CD4-positive, alpha-beta T cell treated with Interleukin-6 at 100 ng/mL for 8 hours (primary cell): ENCODE data around the gene TAF11L8.
"Not testable (repeated sequence)": the region's sequence is repeated elsewhere in the genome, so short reads cannot be mapped to it uniquely, and the experiment has no call there.

Experiments
- DNase-seq: peaks from one replicate; pipeline ENCODE4 v3.0.0-alpha.2; 2020; ENCODE audit warnings: mixed read lengths, low spot score

TAF11L8 gene

DNA sequence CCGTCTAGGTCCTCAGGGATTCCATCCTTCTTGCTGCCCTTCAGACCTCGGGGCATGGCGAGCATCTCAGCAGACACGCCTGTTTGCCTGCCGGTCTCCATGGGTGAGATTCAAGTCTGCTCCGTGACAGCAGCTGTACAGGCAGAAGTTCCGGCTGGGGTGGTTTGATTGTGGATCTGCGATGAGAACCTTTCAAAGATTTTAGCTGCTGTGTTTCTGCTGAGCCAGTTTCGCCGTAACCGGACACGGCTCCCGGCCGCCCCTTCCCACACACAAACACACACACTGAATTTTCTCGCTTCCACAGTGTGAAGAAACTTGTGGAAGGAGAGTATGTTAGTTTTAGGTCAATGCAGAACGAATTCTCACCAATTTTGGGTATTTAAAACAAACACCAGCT lies at the start of gene TAF11L8:
TAF11L8 (minus strand) TSS at position 101 of the 400 bp plus-strand sequence.
- not testable (repeated sequence) for DNase-seq

DNA sequence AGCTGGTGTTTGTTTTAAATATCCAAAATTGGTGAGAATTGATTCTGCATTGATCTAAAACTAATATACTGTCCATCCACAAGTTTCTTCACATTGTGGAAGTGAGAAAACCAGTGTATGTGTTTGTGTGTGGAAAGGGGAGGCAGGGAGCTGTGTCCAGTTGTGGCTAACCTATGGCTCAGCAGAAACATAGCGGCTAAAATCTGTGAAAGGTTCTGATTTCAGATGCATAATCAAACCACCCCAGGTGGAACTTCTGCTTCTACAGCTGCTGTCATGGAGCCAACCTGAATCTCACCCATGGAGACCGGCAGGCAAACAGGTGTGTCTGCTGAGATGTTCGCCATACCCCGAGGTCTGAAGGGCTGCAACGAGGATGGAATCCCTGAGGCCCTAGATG lies 43.4 kb upstream of the TAF11L8 start, which contains the start of gene TAF11L14:
TAF11L14 (plus strand) TSS at position 301 of the 400 bp plus-strand sequence.
- DNase-seq: no peak

DNA sequence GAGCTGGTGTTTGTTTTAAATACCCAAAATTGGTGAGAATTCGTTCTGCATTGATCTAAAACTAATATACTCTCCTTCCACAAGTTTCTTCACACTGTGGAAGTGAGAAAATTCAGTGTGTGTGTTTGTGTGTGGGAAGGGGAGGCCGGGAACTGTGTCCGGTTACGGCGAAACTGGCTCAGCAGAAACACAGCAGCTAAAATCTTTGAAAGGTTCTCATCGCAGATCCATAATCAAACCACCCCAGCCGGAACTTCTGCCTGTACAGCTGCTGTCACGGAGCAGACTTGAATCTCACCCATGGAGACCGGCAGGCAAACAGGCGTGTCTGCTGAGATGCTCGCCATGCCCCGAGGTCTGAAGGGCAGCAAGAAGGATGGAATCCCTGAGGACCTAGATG lies 41.0 kb upstream of the TAF11L8 start, which contains the start of gene TAF11L13:
TAF11L13 (plus strand) TSS at position 301 of the 400 bp plus-strand sequence.
- not testable (repeated sequence) for DNase-seq

DNA sequence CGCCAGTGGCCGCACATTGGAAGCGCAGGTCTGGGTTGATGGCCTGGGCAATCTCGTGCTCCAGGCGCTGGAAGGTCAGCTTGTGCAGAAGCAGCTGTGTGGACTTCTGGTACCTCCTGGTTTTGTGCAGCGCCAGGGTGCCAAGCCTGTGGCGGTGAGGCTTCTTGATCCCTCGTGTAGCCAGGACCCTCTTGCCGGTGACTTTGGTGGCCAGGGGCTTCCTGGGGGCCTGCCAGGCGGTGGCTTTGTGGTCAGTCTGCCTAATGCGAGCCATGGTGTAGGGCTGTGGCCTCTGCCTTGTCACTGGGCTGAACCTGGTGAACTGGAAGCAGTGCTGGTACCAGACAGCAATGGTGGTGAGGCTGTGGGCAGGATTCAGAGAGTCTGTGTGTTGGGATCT lies 34.9 kb upstream of the TAF11L8 start:
- no peak for DNase-seq

DNA sequence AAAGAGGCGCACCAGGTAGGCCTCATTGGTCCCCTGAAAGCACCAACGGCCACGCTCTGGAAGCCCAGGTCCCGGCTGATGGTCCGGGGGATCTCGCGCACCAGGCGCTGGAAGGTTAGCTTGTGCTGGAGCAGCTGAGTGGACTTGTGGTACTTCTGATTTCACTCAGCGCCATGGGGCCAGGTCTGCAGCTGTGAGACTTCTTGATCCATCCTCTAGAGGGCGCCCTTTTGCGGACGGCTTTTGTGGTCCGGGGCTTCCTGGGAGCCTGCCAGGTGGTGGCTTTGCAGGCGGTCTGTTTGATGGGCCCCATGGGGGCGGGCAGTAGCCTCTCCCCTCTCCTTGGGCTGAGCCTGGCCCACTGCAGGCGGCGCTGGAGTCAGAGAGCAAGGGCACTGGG lies 29.9 kb upstream of the TAF11L8 start:
- DNase-seq: no peak

DNA sequence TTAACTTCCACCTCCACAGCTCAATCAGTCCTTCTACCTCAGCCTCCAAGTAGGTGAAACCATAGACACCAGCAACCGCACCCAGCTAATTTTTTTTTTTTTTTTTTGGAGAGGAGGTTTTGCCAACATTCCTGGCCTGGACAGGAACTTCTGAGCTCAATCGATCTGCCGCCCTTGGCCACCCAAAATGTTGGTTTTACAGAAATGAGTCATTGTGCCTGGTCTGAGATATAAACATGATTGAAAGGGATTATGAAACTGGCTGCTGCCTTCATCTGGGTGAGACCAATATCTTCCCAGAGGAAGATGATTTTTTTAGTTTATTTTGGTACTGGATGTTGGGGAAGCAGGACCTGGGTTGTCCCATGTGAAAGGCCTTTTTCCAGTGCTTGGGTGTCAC lies 28.6 kb upstream of the TAF11L8 start:
- no peak for DNase-seq

DNA sequence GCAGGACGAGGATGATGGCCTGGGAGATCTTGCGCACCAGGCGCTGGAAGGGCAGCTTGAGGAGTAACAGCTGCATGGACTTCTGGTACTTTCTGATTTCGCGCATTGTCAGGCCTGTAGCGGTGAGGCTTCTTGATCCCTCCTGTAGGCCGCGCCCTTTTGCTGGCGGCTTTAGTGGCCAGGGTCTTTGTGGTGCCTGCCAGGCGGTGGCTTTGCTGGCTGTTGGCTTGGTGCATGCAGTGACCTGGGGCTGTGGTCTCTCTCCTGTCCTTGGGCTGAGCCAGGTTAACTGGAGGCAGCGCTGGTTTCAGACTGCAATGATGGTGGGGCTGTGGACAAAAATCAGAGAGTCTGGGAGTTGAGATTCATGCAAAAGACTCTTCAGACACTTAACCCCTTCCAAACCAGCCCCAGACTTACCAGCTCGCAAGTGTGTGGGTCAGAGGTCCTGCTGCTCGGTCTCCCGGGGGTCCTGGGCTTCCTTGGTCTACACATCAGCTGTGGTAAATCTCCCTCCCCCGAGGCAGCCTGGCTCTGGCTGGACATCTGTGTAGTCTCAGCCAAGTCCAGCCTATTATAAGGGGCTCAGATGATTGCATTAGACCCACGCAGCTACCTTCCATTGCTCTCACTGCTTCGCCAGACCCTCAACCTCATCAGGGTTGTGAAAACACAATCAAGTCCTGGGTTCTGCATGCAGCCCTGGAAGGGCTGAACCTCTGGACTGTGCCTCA lies 24.3 kb upstream of the TAF11L8 start:
- no peak for DNase-seq

DNA sequence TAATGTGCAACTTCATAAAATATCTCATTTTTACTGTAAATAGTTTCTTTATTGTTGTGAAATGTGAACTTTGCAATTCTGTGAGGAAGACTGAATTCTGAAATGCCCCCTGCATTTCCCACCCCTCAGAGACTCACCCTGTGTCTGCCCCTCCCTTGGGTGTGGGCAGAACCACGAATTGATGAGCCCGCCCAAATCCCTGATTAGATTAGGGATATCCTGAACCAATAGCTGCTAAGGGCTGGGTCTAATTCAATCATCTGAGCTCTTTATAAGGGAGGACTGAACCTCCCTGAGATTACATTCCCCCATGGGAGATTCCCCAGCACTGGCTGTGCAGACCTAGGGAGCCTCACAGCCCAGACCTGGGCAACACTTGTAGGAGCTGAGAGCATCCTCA lies 19.3 kb upstream of the TAF11L8 start, which contains the start of gene TAF11L12:
TAF11L12 (plus strand) TSS at position 301 of the 400 bp plus-strand sequence.
- not testable (repeated sequence) for DNase-seq

DNA sequence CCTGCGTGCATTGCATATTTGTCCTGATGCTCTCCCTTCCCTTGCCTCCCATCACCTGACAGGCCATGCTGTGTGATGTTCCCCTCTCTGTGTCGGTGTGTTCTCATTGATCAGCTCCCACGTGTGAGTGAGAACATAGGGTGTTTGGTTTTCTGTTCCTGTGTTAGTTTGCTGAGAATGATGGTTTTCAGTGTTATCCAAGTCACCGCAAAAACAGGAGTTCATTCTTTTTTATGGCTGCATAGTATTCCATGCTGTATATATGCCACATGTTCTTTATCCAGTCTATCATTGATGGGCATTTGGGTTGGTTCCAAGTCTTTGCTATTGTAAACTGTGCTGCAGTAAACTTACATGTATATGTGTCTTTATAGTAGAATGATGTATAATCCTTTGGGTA lies 16.7 kb upstream of the TAF11L8 start:
- not testable (repeated sequence) for DNase-seq

DNA sequence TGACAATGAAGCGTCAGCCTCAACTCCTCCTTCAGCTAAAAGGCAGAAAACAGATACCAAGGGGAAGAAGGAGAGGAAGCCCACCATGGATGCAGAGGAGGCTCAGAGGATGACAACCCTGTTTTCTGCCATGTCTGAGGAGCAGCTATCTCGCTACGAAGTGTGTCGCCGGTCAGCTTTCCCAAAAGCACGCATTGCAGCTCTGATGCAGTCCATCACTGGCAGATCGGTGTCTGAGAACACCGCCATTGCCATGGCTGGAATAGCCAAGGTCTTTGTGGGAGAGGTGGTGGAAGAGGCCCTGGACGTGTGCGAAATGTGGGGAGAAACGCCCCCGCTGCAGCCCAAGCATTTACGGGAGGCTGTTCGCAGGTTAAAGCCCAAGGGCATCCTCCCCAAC lies 14.2 kb upstream of the TAF11L8 start:
- DNase-seq: no peak

DNA sequence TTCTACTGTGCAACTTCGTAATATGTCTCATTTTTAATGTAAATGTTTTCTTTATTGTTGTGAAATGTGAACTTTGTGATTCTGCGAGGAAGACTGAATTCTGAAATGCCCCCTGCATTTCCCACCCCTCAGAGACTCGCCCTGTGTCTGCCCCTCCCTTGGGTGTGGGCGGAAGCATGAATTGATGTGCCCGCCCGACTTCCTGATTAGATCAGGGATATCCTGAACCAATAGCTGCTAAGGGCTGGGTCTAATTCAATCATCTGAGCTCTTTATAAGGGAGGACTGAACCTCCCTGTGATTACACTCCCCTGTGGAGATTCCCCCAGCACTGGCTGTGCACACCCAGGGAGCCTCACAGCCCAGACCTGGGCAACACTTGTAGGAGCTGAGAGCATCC lies 13.1 kb upstream of the TAF11L8 start, which contains the start of gene TAF11L11:
TAF11L11 (plus strand) TSS at position 304 of the 400 bp plus-strand sequence.
- DNase-seq: not testable (repeated sequence)

DNA sequence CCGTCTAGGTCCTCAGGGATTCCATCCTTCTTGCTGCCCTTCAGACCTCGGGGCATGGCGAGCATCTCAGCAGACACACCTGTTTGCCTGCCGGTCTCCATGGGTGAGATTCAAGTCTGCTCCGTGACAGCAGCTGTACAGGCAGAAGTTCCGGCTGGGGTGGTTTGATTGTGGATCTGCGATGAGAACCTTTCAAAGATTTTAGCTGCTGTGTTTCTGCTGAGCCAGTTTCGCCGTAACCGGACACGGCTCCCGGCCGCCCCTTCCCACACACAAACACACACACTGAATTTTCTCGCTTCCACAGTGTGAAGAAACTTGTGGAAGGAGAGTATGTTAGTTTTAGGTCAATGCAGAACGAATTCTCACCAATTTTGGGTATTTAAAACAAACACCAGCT lies 7.0 kb upstream of the TAF11L8 start, which contains the start of gene TAF11L10:
TAF11L10 (minus strand) TSS at position 101 of the 400 bp plus-strand sequence.
- DNase-seq: not testable (repeated sequence)

DNA sequence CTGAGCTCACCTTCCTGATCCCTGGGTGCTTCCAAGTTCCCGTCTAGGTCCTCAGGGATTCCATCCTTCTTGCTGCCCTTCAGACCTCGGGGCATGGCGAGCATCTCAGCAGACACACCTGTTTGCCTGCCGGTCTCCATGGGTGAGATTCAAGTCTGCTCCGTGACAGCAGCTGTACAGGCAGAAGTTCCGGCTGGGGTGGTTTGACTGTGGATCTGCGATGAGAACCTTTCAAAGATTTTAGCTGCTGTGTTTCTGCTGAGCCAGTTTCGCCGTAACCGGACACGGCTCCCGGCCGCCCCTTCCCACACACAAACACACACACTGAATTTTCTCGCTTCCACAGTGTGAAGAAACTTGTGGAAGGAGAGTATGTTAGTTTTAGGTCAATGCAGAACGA lies 3.5 kb upstream of the TAF11L8 start, which contains the start of gene TAF11L9:
TAF11L9 (minus strand) TSS at position 140 of the 400 bp plus-strand sequence.
- DNase-seq: not testable (repeated sequence)

DNA sequence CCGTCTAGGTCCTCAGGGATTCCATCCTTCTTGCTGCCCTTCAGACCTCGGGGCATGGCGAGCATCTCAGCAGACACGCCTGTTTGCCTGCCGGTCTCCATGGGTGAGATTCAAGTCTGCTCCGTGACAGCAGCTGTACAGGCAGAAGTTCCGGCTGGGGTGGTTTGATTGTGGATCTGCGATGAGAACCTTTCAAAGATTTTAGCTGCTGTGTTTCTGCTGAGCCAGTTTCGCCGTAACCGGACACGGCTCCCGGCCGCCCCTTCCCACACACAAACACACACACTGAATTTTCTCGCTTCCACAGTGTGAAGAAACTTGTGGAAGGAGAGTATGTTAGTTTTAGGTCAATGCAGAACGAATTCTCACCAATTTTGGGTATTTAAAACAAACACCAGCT lies 5.1 kb downstream of the TAF11L8 start, which contains the start of gene TAF11L7:
TAF11L7 (minus strand) TSS at position 101 of the 400 bp plus-strand sequence.
- not testable (repeated sequence) for DNase-seq
